ENCODE results near the gene PHOX2A.

The PHOX2A gene

DNA sequence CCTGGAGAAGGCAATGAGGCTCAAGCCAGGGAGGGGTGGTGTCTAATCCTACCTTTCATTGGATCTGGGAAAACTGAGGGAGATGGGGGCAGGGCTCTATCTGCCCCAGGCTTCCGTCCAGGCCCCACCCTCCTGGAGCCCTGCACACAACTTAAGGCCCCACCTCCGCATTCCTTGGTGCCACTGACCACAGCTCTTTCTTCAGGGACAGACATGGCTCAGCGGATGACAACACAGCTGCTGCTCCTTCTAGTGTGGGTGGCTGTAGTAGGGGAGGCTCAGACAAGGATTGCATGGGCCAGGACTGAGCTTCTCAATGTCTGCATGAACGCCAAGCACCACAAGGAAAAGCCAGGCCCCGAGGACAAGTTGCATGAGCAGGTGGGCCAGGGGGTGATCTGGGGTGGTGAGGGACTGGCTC lies 52.0 kb downstream of the PHOX2A start, which contains the start of gene FOLR1:
TSS of gene FOLR1 (plus strand) at position 180 of the 421 bp plus-strand sequence. CDS start at position 214, 34 bp downstream.
- Histone ChIP-seq H3K4me3 (replicated peaks; ENCODE audit: insufficient read depth, low read length) (no peak within 1 kb of the TSS), H3K27me3 (ENCODE audit: insufficient read depth, poor library complexity, severe bottlenecking) (no peaks in the 10 kb centered on the region), H3K27ac (replicated peaks) (no peak within 1 kb of the TSS)
- no peak for TF ChIP-seq CTCF (IDR thresholded peaks at IDR 0.05; ENCODE audit: insufficient read depth, low read length)
- TF ChIP-seq, protein P1, sequence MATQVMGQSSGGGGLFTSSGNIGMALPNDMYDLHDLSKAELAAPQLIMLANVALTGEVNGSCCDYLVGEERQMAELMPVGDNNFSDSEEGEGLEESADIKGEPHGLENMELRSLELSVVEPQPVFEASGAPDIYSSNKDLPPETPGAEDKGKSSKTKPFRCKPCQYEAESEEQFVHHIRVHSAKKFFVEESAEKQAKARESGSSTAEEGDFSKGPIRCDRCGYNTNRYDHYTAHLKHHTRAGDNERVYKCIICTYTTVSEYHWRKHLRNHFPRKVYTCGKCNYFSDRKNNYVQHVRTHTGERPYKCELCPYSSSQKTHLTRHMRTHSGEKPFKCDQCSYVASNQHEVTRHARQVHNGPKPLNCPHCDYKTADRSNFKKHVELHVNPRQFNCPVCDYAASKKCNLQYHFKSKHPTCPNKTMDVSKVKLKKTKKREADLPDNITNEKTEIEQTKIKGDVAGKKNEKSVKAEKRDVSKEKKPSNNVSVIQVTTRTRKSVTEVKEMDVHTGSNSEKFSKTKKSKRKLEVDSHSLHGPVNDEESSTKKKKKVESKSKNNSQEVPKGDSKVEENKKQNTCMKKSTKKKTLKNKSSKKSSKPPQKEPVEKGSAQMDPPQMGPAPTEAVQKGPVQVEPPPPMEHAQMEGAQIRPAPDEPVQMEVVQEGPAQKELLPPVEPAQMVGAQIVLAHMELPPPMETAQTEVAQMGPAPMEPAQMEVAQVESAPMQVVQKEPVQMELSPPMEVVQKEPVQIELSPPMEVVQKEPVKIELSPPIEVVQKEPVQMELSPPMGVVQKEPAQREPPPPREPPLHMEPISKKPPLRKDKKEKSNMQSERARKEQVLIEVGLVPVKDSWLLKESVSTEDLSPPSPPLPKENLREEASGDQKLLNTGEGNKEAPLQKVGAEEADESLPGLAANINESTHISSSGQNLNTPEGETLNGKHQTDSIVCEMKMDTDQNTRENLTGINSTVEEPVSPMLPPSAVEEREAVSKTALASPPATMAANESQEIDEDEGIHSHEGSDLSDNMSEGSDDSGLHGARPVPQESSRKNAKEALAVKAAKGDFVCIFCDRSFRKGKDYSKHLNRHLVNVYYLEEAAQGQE (IDR thresholded peaks at IDR 0.05; ENCODE audit: insufficient replicate concordance, low read depth) = no peak
- TF ChIP-seq GABPA (IDR thresholded peaks at IDR 0.05; ENCODE audit: low read depth) = no peak
- TF ChIP-seq SPI1 (IDR thresholded peaks at IDR 0.05; ENCODE audit: borderline replicate concordance, low read depth) = no peak
- TF ChIP-seq POLR2AphosphoS5 (IDR thresholded peaks at IDR 0.05; ENCODE audit: low read depth) = no peak
- DNase-seq (ENCODE audit: low read depth in 1 of 2, low spot score in 1 of 2) = no peak

DNA sequence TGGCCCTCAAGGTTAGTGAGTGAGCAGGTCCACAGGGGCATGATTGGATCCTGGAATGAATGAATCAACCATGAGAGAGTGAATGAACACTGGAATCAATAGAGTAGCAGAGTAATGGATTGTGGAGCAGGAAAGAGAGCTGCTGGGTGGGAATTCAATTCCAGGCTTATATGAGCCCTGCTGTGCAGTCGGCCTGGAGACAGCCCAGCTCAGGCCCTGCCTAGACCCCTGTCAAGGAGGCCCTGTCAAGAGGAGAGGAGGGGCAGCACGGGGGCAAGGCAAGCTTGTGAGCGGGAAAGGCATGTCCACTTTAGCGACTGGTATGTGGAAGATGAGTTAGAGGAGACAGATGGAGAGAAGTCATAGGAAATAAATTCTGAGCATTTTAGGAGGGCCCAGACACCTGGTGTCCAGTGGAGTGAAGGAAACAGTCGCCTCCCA lies 53.3 kb downstream of the PHOX2A start:
- no peak for TF ChIP-seq CTCF (IDR thresholded peaks at IDR 0.05; ENCODE audit: insufficient read depth, low read length)
- TF ChIP-seq SPI1 (IDR thresholded peaks at IDR 0.05; ENCODE audit: borderline replicate concordance, low read depth) = no peak
- TF ChIP-seq POLR2AphosphoS5 (IDR thresholded peaks at IDR 0.05; ENCODE audit: low read depth) = no peak
- no peak for TF ChIP-seq GABPA (IDR thresholded peaks at IDR 0.05; ENCODE audit: low read depth)
- TF ChIP-seq, protein P1 (IDR thresholded peaks at IDR 0.05; ENCODE audit: insufficient replicate concordance, low read depth) = no peak
- H3K4me3 ChIP-seq (replicated peaks; ENCODE audit: insufficient read depth, low read length) = no peak overlapping the region
- no peak overlapping the region for H3K27ac ChIP-seq (replicated peaks)
- no peak for DNase-seq (ENCODE audit: low read depth in 1 of 2, low spot score in 1 of 2)
- no peaks in the 10 kb centered on the region for H3K27me3 ChIP-seq (ENCODE audit: insufficient read depth, poor library complexity, severe bottlenecking)

DNA sequence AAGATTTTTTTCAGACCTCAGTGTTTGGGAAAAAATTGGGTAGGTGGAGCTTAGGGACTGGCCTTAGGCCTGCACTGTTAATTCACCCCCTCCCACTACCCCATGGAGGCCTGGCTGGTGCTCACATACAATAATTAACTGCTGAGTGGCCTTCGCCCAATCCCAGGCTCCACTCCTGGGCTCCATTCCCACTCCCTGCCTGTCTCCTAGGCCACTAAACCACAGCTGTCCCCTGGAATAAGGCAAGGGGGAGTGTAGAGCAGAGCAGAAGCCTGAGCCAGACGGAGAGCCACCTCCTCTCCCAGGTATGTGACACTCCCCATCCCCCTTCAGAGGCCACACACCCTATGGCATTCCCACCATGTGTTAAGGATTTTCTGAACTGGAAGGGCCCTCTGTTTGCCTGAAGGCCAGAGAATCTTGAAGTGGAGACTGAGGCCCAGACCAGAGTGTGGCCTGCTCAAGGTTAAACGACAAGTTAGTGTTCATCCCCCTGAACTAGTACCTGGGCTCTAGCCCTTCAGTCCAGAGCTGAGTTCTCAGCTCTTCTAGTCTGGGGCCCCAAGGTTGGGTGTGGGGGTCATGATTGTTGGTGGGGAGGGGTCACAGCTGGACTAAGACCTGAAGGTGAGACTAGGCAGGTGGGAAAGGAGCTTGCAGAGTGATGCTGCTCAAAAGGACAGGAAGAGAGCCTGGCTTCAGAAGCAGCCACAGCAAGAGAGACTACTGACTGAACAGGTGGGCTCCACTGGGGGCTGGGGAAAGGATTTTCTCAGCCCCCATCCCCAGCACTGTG lies 54.3 kb downstream of the PHOX2A start:
- Histone ChIP-seq H3K27me3 (ENCODE audit: insufficient read depth, poor library complexity, severe bottlenecking) (no peaks in the 10 kb centered on the region), H3K27ac (replicated peaks) (no peak overlapping the region), H3K4me3 (replicated peaks; ENCODE audit: insufficient read depth, low read length) (no peak overlapping the region)
- no peak for DNase-seq (ENCODE audit: low read depth in 1 of 2, low spot score in 1 of 2)
- TF ChIP-seq, protein P1 (IDR thresholded peaks at IDR 0.05; ENCODE audit: insufficient replicate concordance, low read depth) = no peak
- TF ChIP-seq POLR2AphosphoS5 (IDR thresholded peaks at IDR 0.05; ENCODE audit: low read depth) = no peak
- no peak for TF ChIP-seq SPI1 (IDR thresholded peaks at IDR 0.05; ENCODE audit: borderline replicate concordance, low read depth)
- TF ChIP-seq GABPA (IDR thresholded peaks at IDR 0.05; ENCODE audit: low read depth) = no peak
- TF ChIP-seq CTCF (IDR thresholded peaks at IDR 0.05; ENCODE audit: insufficient read depth, low read length) = no peak
